HepG2 (cell line): ENCODE data around the gene LRRC25. TPM values are rescaled to one million over a fixed set of nuclear protein-coding genes. Genes with fewer than 3 reads are reported as not detected.

Experiments
- AKAP8 ChIP-seq: sonication (generic); formaldehyde crosslinking; IDR thresholded peaks from 2 replicates; pipeline ENCODE4 v1.5.1; 2020; ENCODE audit warnings: mild to moderate bottlenecking, missing genetic modification reagents
- ARHGAP35 ChIP-seq: sonication (generic); formaldehyde crosslinking; IDR thresholded peaks from 2 replicates; pipeline ENCODE4 v1.9.0; 2022; ENCODE audit warnings: mild to moderate bottlenecking, inconsistent platforms, moderate library complexity, missing genetic modification reagents, borderline replicate concordance
- CEBPG ChIP-seq: IDR thresholded peaks from 2 replicates; pipeline ENCODE4 v1.6.1; 2016
- ELF1 ChIP-seq: sonication (generic); formaldehyde crosslinking; IDR thresholded peaks from 2 replicates; pipeline ENCODE4 v1.4.0; 2020; ENCODE audit warnings: missing genetic modification reagents
- HMG20A ChIP-seq: IDR thresholded peaks from 2 replicates; pipeline ENCODE4 v1.6.1; 2016; ENCODE audit warnings: borderline replicate concordance
- HNRNPL ChIP-seq: fragments of 200-400 bp; formaldehyde crosslinking; IDR thresholded peaks from 2 replicates; pipeline ENCODE4 v1.6.1; 2017; ENCODE audit warnings: mild to moderate bottlenecking, low read depth, low read length
- KLF15 ChIP-seq: sonication (generic); formaldehyde crosslinking; IDR thresholded peaks from 2 replicates; pipeline ENCODE4 v1.8.1; 2023; ENCODE audit warnings: borderline replicate concordance, mild to moderate bottlenecking, inconsistent platforms, missing genetic modification reagents, mixed read lengths
- NFAT5 ChIP-seq: sonication (generic); formaldehyde crosslinking; IDR thresholded peaks from 2 replicates; pipeline ENCODE4 v1.4.0; 2020; ENCODE audit warnings: missing genetic modification reagents
- TOPORS ChIP-seq: sonication (generic); formaldehyde crosslinking; IDR thresholded peaks from 2 replicates; pipeline ENCODE4 v1.8.0; 2023; ENCODE audit warnings: mild to moderate bottlenecking, missing genetic modification reagents
- ZNF333 ChIP-seq: sonication (generic); formaldehyde crosslinking; IDR thresholded peaks from 2 replicates; pipeline ENCODE4 v1.4.0; 2020; ENCODE audit warnings: mild to moderate bottlenecking, missing genetic modification reagents, borderline replicate concordance
- ZNF337 ChIP-seq: sonication (generic); formaldehyde crosslinking; IDR thresholded peaks from 2 replicates; pipeline ENCODE4 v1.5.1; 2020; ENCODE audit warnings: missing genetic modification reagents, low read depth, mild to moderate bottlenecking, borderline replicate concordance
- ZNF687 ChIP-seq: sonication (generic); formaldehyde crosslinking; IDR thresholded peaks from 2 replicates; pipeline ENCODE4 v1.5.1; 2020; ENCODE audit warnings: mild to moderate bottlenecking, missing genetic modification reagents, moderate library complexity
- ZNF784 ChIP-seq: sonication (generic); formaldehyde crosslinking; IDR thresholded peaks from 2 replicates; pipeline ENCODE4 v1.5.1; 2020; ENCODE audit warnings: missing genetic modification reagents, mild to moderate bottlenecking, borderline replicate concordance
- polyA plus RNA-seq, 8 experiments: library from polyadenylated mRNA; depleted of rRNA in 3 of 8; stranded (reverse) in 7 of 8; unstranded in 1 of 8; fragments of >200 nt; fragmentation: Illumina TruSeq in 4 of 8; extraction: Trizol in 4 of 8; gene quantifications; 2 replicates each; pipeline versions ENCODE4 v1.2.1 to v1.2.3, GENCODE V29; 2011 to 2016; ENCODE audit warnings: low read depth in 4 of 8, missing spikeins in 1 of 8, mixed read lengths in 1 of 8; ENCODE audit not compliant: insufficient read depth in 1 of 8
- total RNA-seq, 5 experiments: library from RNA; depleted of rRNA; stranded (reverse); fragments of >200 nt; fragmentation: Illumina TruSeq; extraction: Trizol; gene quantifications; 2 replicates each; pipeline ENCODE4 v1.2.3, GENCODE V29; 2016; ENCODE audit warnings: low read depth in 1 of 5
- TF ChIP-seq, protein P1 (sequence below): sonication (generic); formaldehyde crosslinking; IDR thresholded peaks from 2 replicates; pipeline ENCODE4 v1.9.0; 2021; ENCODE audit warnings: missing genetic modification reagents, borderline replicate concordance
- TF ChIP-seq, protein P2 (sequence below): sonication (generic); formaldehyde crosslinking; IDR thresholded peaks from 2 replicates; pipeline ENCODE4 v1.9.0; 2021; ENCODE audit warnings: missing genetic modification reagents, mild to moderate bottlenecking, borderline replicate concordance

LRRC25 gene
- total and polyA plus RNA-seq, 2 of the 13 experiments (the other 11 are each of a cell fraction or from before 2014, with no cell fraction given) = 0.13 to 0.53 TPM

GRCh38 chr19:18388100-18388959 is 9.1 kb downstream of the LRRC25 start (continued):
- TF ChIP-seq ZNF687 (CRISPR knock-in tag) (peak; percentile 97), ELF1 (CRISPR knock-in tag) (no peak), HNRNPL (peak; percentile 80), AKAP8 (CRISPR knock-in tag) (peak; percentile 94), KLF15 (CRISPR knock-in tag) (no peak; the same call in 1 of the 2 replicates), NFAT5 (CRISPR knock-in tag) (peak; percentile 94), CEBPG (CRISPR knock-in tag) (no peak; the same call in 1 of the 2 replicates), HMG20A (CRISPR knock-in tag) (no peak), ZNF784 (CRISPR knock-in tag) (0 out of 2 replicates have a peak, but pooled peaks have one; percentile 85), TOPORS (CRISPR knock-in tag) (peak; percentile 90), ZNF337 (CRISPR knock-in tag) (no peak), ZNF333 (CRISPR knock-in tag) (peak; percentile 71; the same call in 1 of the 2 replicates), ARHGAP35 (CRISPR knock-in tag) (peak; percentile 28; the same call in 1 of the 2 replicates)
- TF ChIP-seq, protein P1, sequence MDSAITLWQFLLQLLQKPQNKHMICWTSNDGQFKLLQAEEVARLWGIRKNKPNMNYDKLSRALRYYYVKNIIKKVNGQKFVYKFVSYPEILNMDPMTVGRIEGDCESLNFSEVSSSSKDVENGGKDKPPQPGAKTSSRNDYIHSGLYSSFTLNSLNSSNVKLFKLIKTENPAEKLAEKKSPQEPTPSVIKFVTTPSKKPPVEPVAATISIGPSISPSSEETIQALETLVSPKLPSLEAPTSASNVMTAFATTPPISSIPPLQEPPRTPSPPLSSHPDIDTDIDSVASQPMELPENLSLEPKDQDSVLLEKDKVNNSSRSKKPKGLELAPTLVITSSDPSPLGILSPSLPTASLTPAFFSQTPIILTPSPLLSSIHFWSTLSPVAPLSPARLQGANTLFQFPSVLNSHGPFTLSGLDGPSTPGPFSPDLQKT (CRISPR knock-in tag) = no peak
- TF ChIP-seq, protein P2, sequence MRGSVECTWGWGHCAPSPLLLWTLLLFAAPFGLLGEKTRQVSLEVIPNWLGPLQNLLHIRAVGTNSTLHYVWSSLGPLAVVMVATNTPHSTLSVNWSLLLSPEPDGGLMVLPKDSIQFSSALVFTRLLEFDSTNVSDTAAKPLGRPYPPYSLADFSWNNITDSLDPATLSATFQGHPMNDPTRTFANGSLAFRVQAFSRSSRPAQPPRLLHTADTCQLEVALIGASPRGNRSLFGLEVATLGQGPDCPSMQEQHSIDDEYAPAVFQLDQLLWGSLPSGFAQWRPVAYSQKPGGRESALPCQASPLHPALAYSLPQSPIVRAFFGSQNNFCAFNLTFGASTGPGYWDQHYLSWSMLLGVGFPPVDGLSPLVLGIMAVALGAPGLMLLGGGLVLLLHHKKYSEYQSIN (CRISPR knock-in tag) = peak; percentile 80; the same call in 1 of the 2 replicates
